H9 (cell line): ENCODE measurements around the gene TCF15. TPM values are rescaled to one million over a fixed set of nuclear protein-coding genes. Genes with fewer than 3 reads are reported as not detected.

Experiments
- DNase-seq: peaks from one replicate; pipeline ENCODE4 v3.0.0-alpha.2; 2017
- H2AFZ ChIP-seq: one replicate; pipeline ENCODE4 v1.6.1; 2013; ENCODE audit warnings: mild to moderate bottlenecking, low read length, control low read depth, moderate library complexity
- H2AK5ac ChIP-seq: 2 replicates; pipeline ENCODE4 v1.6.1; 2013; ENCODE audit warnings: low read length, control low read depth, mixed read lengths; ENCODE audit not compliant: insufficient read length
- H2BK120ac ChIP-seq: one replicate; pipeline ENCODE4 v1.6.1; 2013; ENCODE audit warnings: low read depth, mild to moderate bottlenecking, low read length, control low read depth, inconsistent platforms; ENCODE audit not compliant: poor library complexity, severe bottlenecking
- H2BK12ac ChIP-seq: 2 replicates; pipeline ENCODE4 v1.6.1; 2013; ENCODE audit warnings: low read length, control low read depth, mixed read lengths, low read depth; ENCODE audit not compliant: insufficient read length
- H2BK15ac ChIP-seq: 2 replicates; pipeline ENCODE4 v1.6.1; 2013; ENCODE audit warnings: low read depth, low read length, control low read depth
- H2BK20ac ChIP-seq: one replicate; pipeline ENCODE4 v1.6.1; 2013; ENCODE audit warnings: low read depth, mild to moderate bottlenecking, low read length, control low read depth, inconsistent platforms; ENCODE audit not compliant: poor library complexity, severe bottlenecking
- H2BK5ac ChIP-seq: 2 replicates; pipeline ENCODE4 v1.6.1; 2013; ENCODE audit warnings: low read length, control low read depth, mixed read lengths; ENCODE audit not compliant: insufficient read length
- H3K14ac ChIP-seq: 2 replicates; pipeline ENCODE4 v1.6.1; 2013; ENCODE audit warnings: low read length, control low read depth; ENCODE audit not compliant: insufficient read depth
- H3K18ac ChIP-seq: 2 replicates; pipeline ENCODE4 v1.6.1; 2013; ENCODE audit warnings: low read depth, mild to moderate bottlenecking, mixed read lengths, low read length, control low read depth; ENCODE audit not compliant: insufficient read length
- H3K23ac ChIP-seq: 2 replicates; pipeline ENCODE4 v1.6.1; 2013; ENCODE audit warnings: low read length, control low read depth, mixed read lengths, low read depth; ENCODE audit not compliant: insufficient read length
- H3K23me2 ChIP-seq: 2 replicates; pipeline ENCODE4 v1.6.1; 2013; ENCODE audit warnings: low read depth, mild to moderate bottlenecking, mixed read lengths, low read length, control low read depth; ENCODE audit not compliant: insufficient read length, poor library complexity, severe bottlenecking
- H3K27ac ChIP-seq: 2 replicates; pipeline ENCODE4 v1.5.1; 2013; ENCODE audit warnings: low read length, control low read depth, mixed read lengths, low read depth; ENCODE audit not compliant: insufficient read length
- H3K27me3 ChIP-seq: 2 replicates; pipeline ENCODE4 v1.6.1; 2013; ENCODE audit warnings: low read length, control low read depth, inconsistent platforms; ENCODE audit not compliant: insufficient read depth
- H3K4ac ChIP-seq: 2 replicates; pipeline ENCODE4 v1.6.1; 2013; ENCODE audit warnings: low read depth, mild to moderate bottlenecking, control low read depth, inconsistent platforms, low read length, moderate library complexity
- H3K4me1 ChIP-seq: 2 replicates; pipeline ENCODE4 v1.6.1; 2013; ENCODE audit warnings: low read length, control low read depth, inconsistent platforms; ENCODE audit not compliant: insufficient read depth
- H3K4me2 ChIP-seq: 2 replicates; pipeline ENCODE4 v1.6.1; 2013; ENCODE audit warnings: low read length, control low read depth, mixed read lengths; ENCODE audit not compliant: insufficient read length, insufficient read depth
- H3K56ac ChIP-seq: 2 replicates; pipeline ENCODE4 v1.6.1; 2013; ENCODE audit warnings: low read depth, mild to moderate bottlenecking, mixed read lengths, low read length, control low read depth; ENCODE audit not compliant: insufficient read length
- H3K79me1 ChIP-seq: 2 replicates; pipeline ENCODE4 v1.6.1; 2013; ENCODE audit warnings: low read depth, mild to moderate bottlenecking, moderate library complexity, low read length, control low read depth, inconsistent platforms; ENCODE audit not compliant: insufficient read depth, poor library complexity, severe bottlenecking
- H3K79me2 ChIP-seq: 2 replicates; pipeline ENCODE4 v1.6.1; 2013; ENCODE audit warnings: low read length, control low read depth, inconsistent platforms; ENCODE audit not compliant: insufficient read depth
- H3K9ac ChIP-seq: 2 replicates; pipeline ENCODE4 v1.6.1; 2013; ENCODE audit warnings: low read length, control low read depth, mixed read lengths; ENCODE audit not compliant: insufficient read length; ENCODE audit errors: extremely low read depth
- H3K9me3 ChIP-seq: one replicate; pipeline ENCODE4 v1.6.1; 2013; ENCODE audit warnings: low read depth, low read length, inconsistent platforms; ENCODE audit not compliant: control insufficient read depth
- H3T11ph ChIP-seq: one replicate; pipeline ENCODE4 v1.6.1; 2013; ENCODE audit warnings: mild to moderate bottlenecking, low read length, control low read depth, inconsistent platforms
- H4K20me1 ChIP-seq: one replicate; pipeline ENCODE4 v1.6.1; 2013; ENCODE audit not compliant: control insufficient read depth, insufficient read length, insufficient read depth
- H4K5ac ChIP-seq: 2 replicates; pipeline ENCODE4 v1.6.1; 2013; ENCODE audit warnings: low read depth, mild to moderate bottlenecking, mixed read lengths, low read length, control low read depth; ENCODE audit not compliant: insufficient read length
- H4K8ac ChIP-seq: replicated peaks from 2 replicates; pipeline ENCODE4 v1.6.1; 2013; ENCODE audit warnings: low read length, control low read depth, mixed read lengths, low read depth; ENCODE audit not compliant: insufficient read length
- H4K91ac ChIP-seq: 2 replicates; pipeline ENCODE4 v1.6.1; 2013; ENCODE audit warnings: low read depth, mild to moderate bottlenecking, moderate library complexity, mixed read lengths, low read length, control low read depth; ENCODE audit not compliant: insufficient read length
- H3K27ac Mint-ChIP-seq, 3 experiments: 2 replicates in 2 of 3; 3 replicates in 1 of 3; pipeline ENCODE4 v1.8.0; 2020 to 2021; ENCODE audit warnings: mixed read lengths in 3 of 3, mild to moderate bottlenecking in 1 of 3, moderate library complexity in 1 of 3
- H3K27me3 Mint-ChIP-seq: 2 replicates; pipeline ENCODE4 v1.8.0; 2021; ENCODE audit warnings: low read depth, mild to moderate bottlenecking, moderate library complexity, mixed read lengths
- H3K36me3 Mint-ChIP-seq, 3 experiments: 2 replicates in 2 of 3; 3 replicates in 1 of 3; pipeline ENCODE4 v1.8.0; 2020 to 2021; ENCODE audit warnings: low read depth in 3 of 3, mixed read lengths in 3 of 3; ENCODE audit not compliant: insufficient read depth in 1 of 3
- H3K4me1 Mint-ChIP-seq, 2 experiments: 2 replicates each; pipeline ENCODE4 v1.8.0; 2020; ENCODE audit warnings: mixed read lengths in 2 of 2
- H3K4me3 Mint-ChIP-seq, 2 experiments: 2 replicates in 1 of 2; 3 replicates in 1 of 2; pipeline ENCODE4 v1.8.0; 2020 to 2021; ENCODE audit warnings: mild to moderate bottlenecking in 2 of 2, mixed read lengths in 2 of 2, moderate library complexity in 1 of 2
- H3K9me3 Mint-ChIP-seq, 2 experiments: 2 replicates in 1 of 2; 3 replicates in 1 of 2; pipeline ENCODE4 v1.8.0; 2020; ENCODE audit warnings: mild to moderate bottlenecking in 2 of 2, mixed read lengths in 2 of 2, moderate library complexity in 1 of 2
- WGBS: extraction: QIAGEN DNeasy Blood & Tissue Kit; methylation state at CpG from one replicate; pipeline ENCODE4 v1.1.7; 2013; ENCODE audit warnings: missing lambda C conversion rate, low lambda C conversion rate, mixed read lengths; ENCODE audit not compliant: insufficient read length; ENCODE audit errors: extremely low coverage; 5-methylcytosine and 5-hydroxymethylcytosine counted together
- total RNA-seq: library from RNA; stranded (reverse); gene quantifications from 2 replicates; pipeline ENCODE4 v1.2.1, GENCODE V29; 2021
- TF ChIP-seq, protein P1 (sequence below): fragments of 200-600 bp; sonication (generic); conservative IDR thresholded peaks from 3 replicates; pipeline ENCODE4 v1.8.0; 2021; ENCODE audit warnings: antibody characterized with exemption, mild to moderate bottlenecking

TCF15 gene
- total RNA-seq, 1 experiment from 2014 or later = 2.0 TPM

GRCh38 chr20:653590-654416 lies 43.7 kb upstream of the TCF15 start:
- Histone ChIP-seq H2BK15ac (no peak overlapping the region), H3K9me3 (no peaks in the 10 kb centered on the region), H3T11ph (no peak overlapping the region), H2BK20ac (no peak overlapping the region), H4K91ac (no peak overlapping the region), H2BK12ac (no peak overlapping the region), H3K4me2 (peak overlapping the region; percentile 50), H4K5ac (no peak overlapping the region), H3K4me1 (peaks cover 17% of the 10 kb centered on the region; the same call in 1 of the 2 replicates), H3K23me2 (peaks cover 4% of the 10 kb centered on the region), H3K9ac (peak overlapping the region; percentile 28), H3K79me2 (no peaks in the 10 kb centered on the region; the same call in 1 of the 2 replicates), H3K79me1 (no peaks in the 10 kb centered on the region), H3K4ac (no peak overlapping the region), H2BK5ac (no peak overlapping the region), H4K20me1 (no peaks in the 10 kb centered on the region), H2AK5ac (no peak overlapping the region), H3K23ac (no peak overlapping the region), H3K27ac (no peak overlapping the region), H3K18ac (peak overlapping the region; percentile 3), H3K56ac (no peak overlapping the region), H2AFZ (no peak overlapping the region), H3K14ac (peak overlapping the region; percentile 5), H2BK120ac (no peak overlapping the region), H4K8ac (no peak overlapping the region), H3K27me3 (no peaks in the 10 kb centered on the region)
- TF ChIP-seq, protein P1, sequence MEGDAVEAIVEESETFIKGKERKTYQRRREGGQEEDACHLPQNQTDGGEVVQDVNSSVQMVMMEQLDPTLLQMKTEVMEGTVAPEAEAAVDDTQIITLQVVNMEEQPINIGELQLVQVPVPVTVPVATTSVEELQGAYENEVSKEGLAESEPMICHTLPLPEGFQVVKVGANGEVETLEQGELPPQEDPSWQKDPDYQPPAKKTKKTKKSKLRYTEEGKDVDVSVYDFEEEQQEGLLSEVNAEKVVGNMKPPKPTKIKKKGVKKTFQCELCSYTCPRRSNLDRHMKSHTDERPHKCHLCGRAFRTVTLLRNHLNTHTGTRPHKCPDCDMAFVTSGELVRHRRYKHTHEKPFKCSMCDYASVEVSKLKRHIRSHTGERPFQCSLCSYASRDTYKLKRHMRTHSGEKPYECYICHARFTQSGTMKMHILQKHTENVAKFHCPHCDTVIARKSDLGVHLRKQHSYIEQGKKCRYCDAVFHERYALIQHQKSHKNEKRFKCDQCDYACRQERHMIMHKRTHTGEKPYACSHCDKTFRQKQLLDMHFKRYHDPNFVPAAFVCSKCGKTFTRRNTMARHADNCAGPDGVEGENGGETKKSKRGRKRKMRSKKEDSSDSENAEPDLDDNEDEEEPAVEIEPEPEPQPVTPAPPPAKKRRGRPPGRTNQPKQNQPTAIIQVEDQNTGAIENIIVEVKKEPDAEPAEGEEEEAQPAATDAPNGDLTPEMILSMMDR = no peak
- Mint-ChIP-seq H3K27me3 (peaks cover 9% of the 10 kb centered on the region; the same call in 1 of the 2 replicates), H3K27ac (peak overlapping the region in 2 of 3 experiments; percentile 17 to 47; a peak in 3 of 7 replicates), H3K4me3 (peak overlapping the region; percentile 73 to 83), H3K9me3 (no peaks in the 10 kb centered on the region), H3K4me1 (peaks cover 54 to 55% of the 10 kb centered on the region in 2 experiments), H3K36me3 (peaks cover 11 to 20% (median 20%) of the 10 kb centered on the region in 3 experiments; a peak in 6 of 7 replicates)
- WGBS = no CpG with 5 or more reads among the region's 31 CpGs
- DNase-seq = no peak
